Measurements from ENCODE around the gene SYS1. TPM values are rescaled to one million over a fixed set of nuclear protein-coding genes. Genes with fewer than 3 reads are reported as not detected.

The SYS1 gene
- total RNA-seq, 2 experiments from 2014 or later, result 23.9 to 25.6 TPM

GRCh38 chr20:45365444-45365970 is 2.6 kb downstream of the SYS1 start:
- Mint-ChIP-seq H3K36me3 (ENCODE audit: low read depth) (peaks cover 31% of the 10 kb centered on the region), H3K27ac (no peak overlapping the region), H3K9me3 (no peaks in the 10 kb centered on the region), H3K27me3 (no peaks in the 10 kb centered on the region), H3K4me3 (no peak overlapping the region), H3K4me1 (peaks cover 62% of the 10 kb centered on the region)
- POLR2A ChIA-PET, result no interaction called here
- no peak for DNase-seq
- CTCF ChIA-PET, result interaction anchor here (2.4 to 4.4 kb wide), 2 partner anchors 8 to 71 kb away, joined by 13 to 71 read pairs; no protein-coding TSS in a partner anchor

GRCh38 chr20:45366192-45366591 is 3.2 kb downstream of the SYS1 start:
- ChIA-PET CTCF (interaction anchor here (2.4 to 4.4 kb wide), 2 partner anchors 7 to 71 kb away, joined by 13 to 71 read pairs; no protein-coding TSS in a partner anchor), POLR2A (no interaction called here)
- no peaks in the 10 kb centered on the region for H3K9me3 Mint-ChIP-seq
- peaks cover 31% of the 10 kb centered on the region for H3K36me3 Mint-ChIP-seq (ENCODE audit: low read depth)
- no peak overlapping the region for H3K27ac Mint-ChIP-seq
- peaks cover 58% of the 10 kb centered on the region for H3K4me1 Mint-ChIP-seq
- no peak for DNase-seq
- no peak overlapping the region for H3K4me3 Mint-ChIP-seq
- no peaks in the 10 kb centered on the region for H3K27me3 Mint-ChIP-seq

- POLR2A ChIA-PET, result no interaction called here
- H3K27ac Mint-ChIP-seq, result no peak overlapping the region
Observed at GRCh38 chr20:45366631-45367030, 3.7 kb downstream of the SYS1 start.

GRCh38 chr20:45367126-45367525 is 4.2 kb downstream of the SYS1 start:
- Mint-ChIP-seq H3K9me3 (no peaks in the 10 kb centered on the region), H3K4me3 (no peak overlapping the region), H3K4me1 (peaks cover 62% of the 10 kb centered on the region), H3K27ac (no peak overlapping the region), H3K27me3 (no peaks in the 10 kb centered on the region), H3K36me3 (ENCODE audit: low read depth) (peaks cover 31% of the 10 kb centered on the region)
- ChIA-PET CTCF (interaction anchor here (1.2 to 2.4 kb wide), 3 partner anchors 62 to 98 kb away, joined by 3 to 13 read pairs (median 4); no protein-coding TSS in a partner anchor), POLR2A (no interaction called here)
- no peak for DNase-seq

More at GRCh38 chr20:45366631-45367030, 3.7 kb downstream of the SYS1 start:
- no peak overlapping the region for H3K4me3 Mint-ChIP-seq
- CTCF ChIA-PET, result interaction anchor here (1.2 to 2.4 kb wide), 3 partner anchors 63 to 98 kb away, joined by 3 to 13 read pairs (median 4); no protein-coding TSS in a partner anchor
- H3K36me3 Mint-ChIP-seq (ENCODE audit: low read depth), result peaks cover 31% of the 10 kb centered on the region
- peaks cover 61% of the 10 kb centered on the region for H3K4me1 Mint-ChIP-seq
- no peaks in the 10 kb centered on the region for H3K9me3 Mint-ChIP-seq
- DNase-seq, result no peak
- H3K27me3 Mint-ChIP-seq, result no peaks in the 10 kb centered on the region

GRCh38 chr20:45368221-45368980 is 5.4 kb downstream of the SYS1 start:
- Mint-ChIP-seq H3K27me3 (no peaks in the 10 kb centered on the region), H3K4me3 (peak overlapping the region; percentile 41), H3K9me3 (no peaks in the 10 kb centered on the region), H3K36me3 (ENCODE audit: low read depth) (peaks cover 35% of the 10 kb centered on the region), H3K27ac (peak overlapping the region; percentile 78), H3K4me1 (peaks cover 68% of the 10 kb centered on the region)
- ChIA-PET CTCF (interaction anchor here (0.6 to 3.2 kb wide), 7 partner anchors 8 to 484 kb away, joined by 3 to 16 read pairs (median 4); no protein-coding TSS in a partner anchor), POLR2A (no interaction called here)
- DNase-seq, result peak; percentile 56

- H3K4me1 Mint-ChIP-seq, result peaks cover 64% of the 10 kb centered on the region
- no peak for DNase-seq
- CTCF ChIA-PET, result interaction anchor here (0.6 to 7.4 kb wide), 8 partner anchors 6 to 410 kb away, joined by 3 to 76 read pairs (median 4); partner anchors contain the start of gene SYS1
Observed at GRCh38 chr20:45370571-45371160, 7.7 kb downstream of the SYS1 start.

GRCh38 chr20:45372241-45372640 is 9.3 kb downstream of the SYS1 start:
- H3K36me3 Mint-ChIP-seq (ENCODE audit: low read depth), result peaks cover 19% of the 10 kb centered on the region
- ChIA-PET CTCF (interaction anchor here (1.0 to 7.4 kb wide), 9 partner anchors 8 to 399 kb away, joined by 3 to 76 read pairs (median 10); partner anchors contain the start of genes SDC4 and SYS1), POLR2A (interaction anchor here (2.2 kb wide), 1 partner anchor 9 kb away, joined by 10 read pairs; the partner anchor contains the start of gene SYS1)
- H3K27me3 Mint-ChIP-seq, result no peaks in the 10 kb centered on the region
- peak overlapping the region; percentile 25 for H3K4me3 Mint-ChIP-seq
- no peak for DNase-seq
- H3K27ac Mint-ChIP-seq, result no peak overlapping the region
- peaks cover 52% of the 10 kb centered on the region for H3K4me1 Mint-ChIP-seq
- H3K9me3 Mint-ChIP-seq, result no peaks in the 10 kb centered on the region

More at GRCh38 chr20:45370571-45371160, 7.7 kb downstream of the SYS1 start:
- H3K36me3 Mint-ChIP-seq (ENCODE audit: low read depth), result peaks cover 29% of the 10 kb centered on the region
- H3K4me3 Mint-ChIP-seq, result no peak overlapping the region
- H3K27me3 Mint-ChIP-seq, result no peaks in the 10 kb centered on the region
- H3K27ac Mint-ChIP-seq, result peak overlapping the region; percentile 50
- H3K9me3 Mint-ChIP-seq, result no peaks in the 10 kb centered on the region
- POLR2A ChIA-PET, result no interaction called here

- ChIA-PET CTCF (interaction anchor here (0.8 to 7.4 kb wide), 26 partner anchors 9 to 399 kb away, joined by 3 to 76 read pairs (median 8); partner anchors contain the start of genes DBNDD2, PIGT, SDC4 and SYS1), POLR2A (interaction anchor here (1.4 to 2.2 kb wide), 2 partner anchors 10 to 65 kb away, joined by 7 to 10 read pairs; partner anchors contain the start of gene SYS1)
- H3K4me3 Mint-ChIP-seq, result peak overlapping the region; percentile 68
- peaks cover 47% of the 10 kb centered on the region for H3K4me1 Mint-ChIP-seq
- H3K36me3 Mint-ChIP-seq (ENCODE audit: low read depth), result peaks cover 13% of the 10 kb centered on the region
- H3K9me3 Mint-ChIP-seq, result no peaks in the 10 kb centered on the region
- H3K27me3 Mint-ChIP-seq, result no peaks in the 10 kb centered on the region
- no peak for DNase-seq
- H3K27ac Mint-ChIP-seq, result peak overlapping the region; percentile 89
Observed at GRCh38 chr20:45372646-45373352, 9.8 kb downstream of the SYS1 start.

GRCh38 chr20:45373353-45374100 is 10.6 kb downstream of the SYS1 start:
- DNase-seq, result peak; percentile 90
- Mint-ChIP-seq H3K27me3 (no peaks in the 10 kb centered on the region), H3K4me3 (peak overlapping the region; percentile 68), H3K27ac (peak overlapping the region; percentile 89), H3K9me3 (no peaks in the 10 kb centered on the region), H3K4me1 (peaks cover 39% of the 10 kb centered on the region), H3K36me3 (ENCODE audit: low read depth) (peaks cover 6% of the 10 kb centered on the region)
- ChIA-PET POLR2A (interaction anchor here (1.4 to 2.2 kb wide), 2 partner anchors 10 to 64 kb away, joined by 7 to 10 read pairs; partner anchors contain the start of gene SYS1), CTCF (interaction anchor here (0.6 to 7.4 kb wide), 40 partner anchors 9 to 417 kb away, joined by 3 to 76 read pairs (median 5); partner anchors contain the start of genes DBNDD2, PIGT, SDC4 and SYS1)

GRCh38 chr20:45374101-45374467 is 11.1 kb downstream of the SYS1 start:
- no peak for DNase-seq
- Mint-ChIP-seq H3K9me3 (no peaks in the 10 kb centered on the region), H3K27ac (peak overlapping the region; percentile 89), H3K4me3 (peak overlapping the region; percentile 68), H3K4me1 (peaks cover 34% of the 10 kb centered on the region), H3K36me3 (ENCODE audit: low read depth) (peaks cover 4% of the 10 kb centered on the region), H3K27me3 (no peaks in the 10 kb centered on the region)
- ChIA-PET CTCF (interaction anchor here (0.6 to 7.4 kb wide), 38 partner anchors 8 to 417 kb away, joined by 3 to 76 read pairs (median 6); partner anchors contain the start of genes DBNDD2, PIGT, SDC4 and SYS1), POLR2A (interaction anchor here (1.4 to 2.2 kb wide), 2 partner anchors 11 to 63 kb away, joined by 7 to 10 read pairs; partner anchors contain the start of gene SYS1)

- Mint-ChIP-seq H3K36me3 (ENCODE audit: low read depth) (peaks cover 4% of the 10 kb centered on the region), H3K9me3 (no peaks in the 10 kb centered on the region), H3K4me1 (peaks cover 31% of the 10 kb centered on the region), H3K27ac (no peak overlapping the region), H3K27me3 (no peaks in the 10 kb centered on the region), H3K4me3 (no peak overlapping the region)
- ChIA-PET CTCF (interaction anchor here (1.0 to 7.4 kb wide), 7 partner anchors 11 to 396 kb away, joined by 3 to 76 read pairs (median 8); partner anchors contain the start of gene SYS1), POLR2A (no interaction called here)
- no peak for DNase-seq
Observed at GRCh38 chr20:45374966-45375365, 12.0 kb downstream of the SYS1 start.
